Peyer's patch (tissue), 4 donors: ENCODE data around the gene RGL1. TPM values are rescaled to one million over a fixed set of nuclear protein-coding genes. Genes with fewer than 3 reads are reported as not detected.
A peak's percentile ranks its signal among the peaks of the same experiment; 100 is the strongest.

Source experiments
- DNase-seq, 3 donors: peaks; one replicate each; pipeline ENCODE4 v3.0.0-alpha.2; 2017 to 2019
- H3K27ac ChIP-seq, 4 donors: fragments of 200-600 bp; sonication (generic); one replicate each; pipeline ENCODE4 v1.5.1; 2016 to 2019
- H3K27me3 ChIP-seq, 2 donors: fragments of 200-600 bp; sonication (generic); one replicate each; pipeline ENCODE4 v1.5.1; 2019
- H3K36me3 ChIP-seq, 3 donors: fragments of 200-600 bp; sonication (generic); one replicate each; pipeline ENCODE4 v1.5.1; 2016 to 2019
- H3K4me1 ChIP-seq, 4 donors: fragments of 200-600 bp; sonication (generic); one replicate each; pipeline ENCODE4 v1.5.1; 2016 to 2019
- H3K4me3 ChIP-seq, 4 donors: fragments of 200-600 bp; sonication (generic); 1 replicate in 3 of 4; 2 replicates in 1 of 4; pipeline ENCODE4 v1.5.1; 2016 to 2019; ENCODE audit warnings: mild to moderate bottlenecking in 1 of 4
- H3K9me3 ChIP-seq, 4 donors: fragments of 200-600 bp; sonication (generic); one replicate each; pipeline ENCODE4 v1.5.1; 2016 to 2019; ENCODE audit warnings: mild to moderate bottlenecking in 1 of 4
- CTCF ChIP-seq, 6 experiments: fragments of 450-650 bp in 4 of 6; fragments of 200-600 bp in 2 of 6; sonication (generic) in 1 of 6; IDR thresholded peaks; one replicate each; pipeline ENCODE4 v1.5.1; 2017 to 2019; ENCODE audit warnings: antibody characterized with exemption in 6 of 6, mild to moderate bottlenecking in 3 of 6, moderate library complexity in 1 of 6
- POLR2A ChIP-seq, 2 donors: fragments of 450-650 bp; IDR thresholded peaks; one replicate each; pipeline ENCODE4 v1.5.1; 2017; ENCODE audit warnings: antibody characterized with exemption in 2 of 2, mild to moderate bottlenecking in 2 of 2, moderate library complexity in 2 of 2
- total RNA-seq, 4 donors: library from RNA; depleted of rRNA; stranded (reverse); fragments of >200 nt; gene quantifications; one replicate each; pipeline ENCODE4 v1.1.0, GENCODE V29; 2016

Gene RGL1
- total RNA-seq, 4 donors from 2014 or later = 8.9 to 32.2 (median 13.2) TPM

DNA sequence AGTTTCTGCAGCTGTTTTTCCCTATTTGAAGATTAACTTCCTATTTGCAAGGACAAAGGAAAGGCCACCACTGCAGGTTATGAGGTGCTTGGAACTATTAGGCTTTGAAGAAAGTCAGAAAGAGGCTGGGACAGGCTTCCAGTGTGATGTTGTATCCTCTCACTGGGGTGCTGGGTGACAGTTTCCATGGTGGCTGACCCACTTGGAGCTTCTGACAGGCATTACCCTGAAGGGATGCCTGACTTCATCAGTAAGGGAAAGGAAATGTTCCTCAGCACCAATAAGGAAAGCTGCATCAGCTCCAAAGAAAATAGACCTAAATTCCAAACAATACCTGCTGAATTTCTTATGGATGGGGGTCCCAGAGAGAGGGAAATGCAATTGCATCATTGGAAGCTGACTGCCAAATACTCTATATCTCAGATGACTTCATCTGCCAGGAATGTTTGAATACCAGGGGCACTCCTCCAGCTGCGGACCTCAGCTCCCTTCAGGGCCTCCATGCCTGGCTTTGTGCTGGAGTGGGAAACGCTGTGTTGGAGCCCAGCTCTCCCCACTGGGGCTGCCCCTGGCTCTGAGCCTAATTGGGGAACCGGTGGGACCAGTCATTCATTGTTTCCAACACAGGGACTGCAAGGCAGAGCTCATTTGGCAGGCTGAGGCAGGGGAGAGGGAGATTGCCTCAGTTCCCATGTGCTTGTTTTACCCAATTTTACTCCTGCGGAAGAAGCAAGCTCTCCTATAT, 76.6 kb downstream of the RGL1 start:
- H3K4me3 ChIP-seq = no peak overlapping the region
- H3K27ac ChIP-seq = no peak overlapping the region
- no peaks in the 10 kb centered on the region for H3K9me3 ChIP-seq
- H3K27me3 ChIP-seq = no peaks in the 10 kb centered on the region
- no peak for DNase-seq
- peaks cover 0 to 7% (median 0%) of the 10 kb centered on the region in 3 donors for H3K36me3 ChIP-seq
- peaks cover 0 to 14% (median 0%) of the 10 kb centered on the region in 4 donors for H3K4me1 ChIP-seq
- no peak for TF ChIP-seq POLR2A (IDR thresholded peaks at IDR 0.05)
- TF ChIP-seq CTCF (IDR thresholded peaks at IDR 0.05) = no peak

DNA sequence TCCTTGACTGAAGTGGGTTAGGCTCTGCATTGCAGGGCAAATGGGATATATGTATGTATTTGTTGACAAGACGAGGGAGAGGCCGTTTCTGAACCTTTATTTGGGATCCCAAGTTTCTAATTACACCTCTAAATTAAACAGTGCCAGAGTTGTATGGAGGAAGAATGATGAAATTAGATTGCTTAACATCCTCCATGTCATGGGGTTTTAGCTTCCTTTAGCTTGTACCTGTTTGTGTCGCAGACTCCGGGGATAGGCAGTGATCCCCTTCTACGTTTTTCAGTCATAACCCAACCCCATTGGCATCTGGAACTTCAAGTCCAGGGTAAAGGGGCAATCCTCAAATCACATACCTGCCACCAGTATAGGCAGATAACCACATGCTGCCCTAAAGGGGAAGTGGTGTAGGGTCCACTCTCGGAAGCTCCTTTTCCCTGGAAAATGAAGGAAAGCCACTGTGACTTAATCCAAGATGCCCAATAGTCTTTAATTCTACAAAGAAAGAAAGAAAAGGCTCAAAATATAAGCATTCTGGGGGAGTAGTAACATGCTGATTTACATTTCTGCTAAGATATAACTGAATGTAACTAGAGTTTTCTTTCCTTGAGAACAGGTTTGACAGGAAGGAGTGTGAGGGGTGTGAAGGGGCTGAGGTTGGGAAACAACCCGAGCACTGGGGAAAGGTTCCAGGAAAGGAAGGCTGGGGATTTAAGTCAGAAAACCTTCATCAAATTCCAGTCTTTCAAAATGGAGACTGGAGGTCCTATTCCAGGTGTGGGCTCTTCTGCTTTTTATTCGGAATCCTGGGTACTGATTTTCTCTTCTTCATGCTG, 77.6 kb downstream of the RGL1 start:
- Histone ChIP-seq H3K27me3 (no peaks in the 10 kb centered on the region), H3K4me1 (peaks cover 0 to 14% (median 0%) of the 10 kb centered on the region in 4 donors), H3K9me3 (no peaks in the 10 kb centered on the region), H3K27ac (peak overlapping the region in 1 of 4 donors; percentile 14), H3K4me3 (no peak overlapping the region), H3K36me3 (peaks cover 0 to 7% (median 0%) of the 10 kb centered on the region in 3 donors)
- no peak for DNase-seq
- no peak for TF ChIP-seq CTCF (IDR thresholded peaks at IDR 0.05)
- TF ChIP-seq POLR2A (IDR thresholded peaks at IDR 0.05) = no peak

DNA sequence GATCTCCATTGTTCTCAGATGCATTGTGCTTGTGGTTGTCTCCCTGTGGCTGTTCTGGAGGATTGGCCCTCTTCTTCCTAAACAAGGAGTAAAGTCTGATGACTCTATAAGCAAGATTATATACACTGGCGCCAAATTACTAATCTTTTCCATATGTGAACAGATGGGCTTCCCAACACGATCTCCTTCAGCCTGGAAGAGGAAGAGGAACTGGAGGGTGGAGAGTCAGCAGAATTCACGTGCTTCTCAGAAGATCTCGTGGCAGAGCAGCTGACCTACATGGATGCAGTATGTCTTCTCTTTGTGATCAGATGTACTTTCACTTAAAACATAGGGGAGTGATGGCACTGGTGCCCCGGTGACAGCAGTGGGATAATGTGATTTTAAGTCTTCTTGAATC, 78.7 kb downstream of the RGL1 start:
- H3K27ac ChIP-seq = peak overlapping the region in 1 of 4 donors; percentile 14
- TF ChIP-seq POLR2A (IDR thresholded peaks at IDR 0.05) = no peak
- TF ChIP-seq CTCF (IDR thresholded peaks at IDR 0.05) = no peak
- H3K9me3 ChIP-seq = no peaks in the 10 kb centered on the region
- DNase-seq = no peak
- no peak overlapping the region for H3K4me3 ChIP-seq
- H3K27me3 ChIP-seq = no peaks in the 10 kb centered on the region
- H3K36me3 ChIP-seq = peaks cover 0 to 7% (median 0%) of the 10 kb centered on the region in 3 donors
- H3K4me1 ChIP-seq = peaks cover 0 to 14% (median 0%) of the 10 kb centered on the region in 4 donors

GRCh38 chr1:183884526-183884925, 79.6 kb downstream of the RGL1 start:
- Histone ChIP-seq H3K4me1 (peaks cover 0 to 14% (median 0%) of the 10 kb centered on the region in 4 donors), H3K4me3 (no peak overlapping the region), H3K27me3 (no peaks in the 10 kb centered on the region), H3K36me3 (peaks cover 0 to 7% (median 0%) of the 10 kb centered on the region in 3 donors), H3K27ac (no peak overlapping the region), H3K9me3 (no peaks in the 10 kb centered on the region)
- DNase-seq = no peak
- TF ChIP-seq CTCF (IDR thresholded peaks at IDR 0.05) (no peak), POLR2A (IDR thresholded peaks at IDR 0.05) (no peak)

DNA sequence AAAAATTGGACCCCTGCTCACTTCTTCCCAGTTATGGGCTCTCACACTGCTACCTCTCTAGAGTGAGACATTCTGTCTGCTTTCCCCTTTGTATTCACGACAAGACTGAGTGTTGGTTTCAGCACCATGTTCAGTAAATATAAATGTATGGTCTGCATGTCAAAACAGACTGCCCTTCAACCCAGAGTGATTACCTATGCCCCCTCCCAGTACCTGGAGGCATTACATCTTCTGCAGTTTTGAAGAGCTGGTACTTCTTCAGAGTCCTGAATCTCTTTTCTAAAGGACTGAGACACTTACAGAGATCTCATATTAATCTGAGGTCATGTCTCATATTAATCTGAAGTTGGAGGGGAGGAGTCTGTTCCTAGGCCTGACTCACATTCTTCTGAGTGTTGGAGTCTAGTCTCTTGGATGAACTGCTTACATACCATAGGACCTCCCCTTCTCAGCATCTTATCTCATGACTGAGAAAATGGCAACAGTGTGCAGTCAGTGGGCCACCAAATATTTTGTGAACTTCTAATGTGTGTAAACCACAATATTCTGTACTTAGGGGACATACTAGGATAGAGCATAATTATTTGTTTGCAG, 80.3 kb downstream of the RGL1 start:
- H3K27me3 ChIP-seq = no peaks in the 10 kb centered on the region
- H3K27ac ChIP-seq = no peak overlapping the region
- no peaks in the 10 kb centered on the region for H3K9me3 ChIP-seq
- no peak for DNase-seq
- no peak for TF ChIP-seq POLR2A (IDR thresholded peaks at IDR 0.05)
- TF ChIP-seq CTCF (IDR thresholded peaks at IDR 0.05) = no peak
- no peak overlapping the region for H3K4me3 ChIP-seq
- H3K36me3 ChIP-seq = peaks cover 0 to 7% (median 0%) of the 10 kb centered on the region in 3 donors
- peaks cover 0 to 14% (median 0%) of the 10 kb centered on the region in 4 donors for H3K4me1 ChIP-seq
